HG03060 (cell line): Measurements from ENCODE around the gene DUS4L.
A peak's percentile ranks its signal among the peaks of the same experiment; 100 is the strongest.
"Not testable (repeated sequence)": the region's sequence is repeated elsewhere in the genome, so short reads cannot be mapped to it uniquely, and the experiment has no call there.

Experiments
- ATAC-seq: cut with Tn5 transposase; IDR thresholded peaks from one replicate; pipeline ENCODE4 v1.9.1; 2021; ENCODE audit warnings: low read depth, moderate number of reproducible peaks; ENCODE audit not compliant: unreplicated experiment

DUS4L gene

GRCh38 chr7:107563775-107564552 lies at the start of gene DUS4L, which contains the start of gene COG5:
DUS4L (plus strand) TSS chr7:107563971; CDS start chr7:107567071, 3,100 bp downstream.
COG5 (minus strand) TSS chr7:107563920; CDS start chr7:107563896, 24 bp downstream.
- ATAC-seq, result peak; percentile 79

DNA sequence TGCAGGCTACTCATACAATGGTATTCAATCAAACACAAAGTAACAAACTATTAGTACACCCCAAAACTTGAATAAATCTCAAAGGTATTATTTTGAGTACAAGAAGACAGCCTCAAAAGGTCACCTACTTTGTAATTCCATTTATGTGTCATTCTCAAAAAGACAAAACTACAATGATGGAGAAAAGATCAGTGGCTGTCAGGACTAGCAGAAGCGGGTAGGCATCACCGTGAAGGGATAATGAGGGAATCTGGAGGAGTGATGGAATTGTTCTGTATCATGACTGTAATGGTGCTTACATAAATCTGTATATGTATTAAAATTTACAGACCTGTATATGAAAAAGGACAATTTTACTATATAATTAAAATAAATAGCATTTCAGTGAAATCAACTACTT lies 37.1 kb upstream of the DUS4L start:
- ATAC-seq, result no peak

DNA sequence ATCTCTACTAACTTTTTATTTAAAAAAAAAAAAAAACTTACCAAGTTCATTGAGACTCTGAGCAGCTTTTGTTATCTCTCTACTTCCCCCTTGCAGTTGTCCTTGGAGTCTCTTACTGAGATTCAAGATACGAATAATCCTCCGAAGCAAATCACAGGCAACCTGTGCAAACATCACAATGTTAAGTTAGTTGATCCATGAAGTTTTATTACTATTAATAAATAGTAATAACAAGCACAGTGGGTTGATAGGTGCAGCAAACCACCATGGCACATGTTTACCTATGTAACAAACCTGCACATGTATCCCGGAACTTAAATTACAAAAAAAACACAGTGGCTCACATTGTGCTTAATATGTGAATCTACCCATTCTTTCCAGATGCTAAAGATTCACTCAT lies 36.6 kb upstream of the DUS4L start:
- ATAC-seq, result no peak

- no peak for ATAC-seq
Measured at GRCh38 chr7:107528461-107528860, 35.3 kb upstream of the DUS4L start.

DNA sequence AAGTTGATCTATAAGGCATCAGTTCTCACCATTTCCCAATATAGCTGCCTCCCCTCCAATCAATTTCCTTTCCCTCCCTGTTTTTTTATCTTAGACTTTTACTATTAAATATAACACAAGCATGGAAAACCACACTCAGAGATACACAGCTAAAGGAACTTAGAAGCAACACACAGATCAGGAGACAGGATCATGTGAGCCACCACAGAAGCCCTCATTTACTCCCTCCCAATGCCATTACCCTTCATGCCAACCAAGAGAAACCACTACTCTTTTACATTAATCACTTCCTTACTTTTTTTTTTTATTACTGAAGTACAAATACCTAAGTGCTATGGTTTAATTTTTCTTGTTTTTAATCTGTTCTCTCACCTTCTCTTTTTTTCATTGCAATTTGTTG lies 33.0 kb upstream of the DUS4L start:
- ATAC-seq, result no peak

DNA sequence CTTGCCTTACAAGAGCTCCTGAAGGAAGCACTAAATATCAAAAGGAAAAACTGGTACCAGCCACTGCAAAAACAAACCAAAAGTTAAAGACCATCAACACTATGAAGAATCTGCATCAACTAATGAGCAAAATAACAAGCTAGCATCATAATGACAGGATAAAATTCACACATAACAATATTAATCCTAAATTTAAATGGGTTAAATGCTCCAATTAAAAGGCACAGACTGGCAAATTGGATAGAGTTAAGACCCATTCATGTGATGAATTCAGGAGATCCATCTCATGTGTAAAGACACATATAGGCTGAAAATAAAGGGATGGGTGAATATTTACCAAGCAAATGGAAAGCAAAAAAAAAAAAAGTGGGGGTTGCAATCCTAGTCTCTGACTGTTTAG lies 29.6 kb upstream of the DUS4L start:
- ATAC-seq, result no peak

- not testable (repeated sequence) for ATAC-seq
Measured at GRCh38 chr7:107537228-107537627, 26.5 kb upstream of the DUS4L start.

DNA sequence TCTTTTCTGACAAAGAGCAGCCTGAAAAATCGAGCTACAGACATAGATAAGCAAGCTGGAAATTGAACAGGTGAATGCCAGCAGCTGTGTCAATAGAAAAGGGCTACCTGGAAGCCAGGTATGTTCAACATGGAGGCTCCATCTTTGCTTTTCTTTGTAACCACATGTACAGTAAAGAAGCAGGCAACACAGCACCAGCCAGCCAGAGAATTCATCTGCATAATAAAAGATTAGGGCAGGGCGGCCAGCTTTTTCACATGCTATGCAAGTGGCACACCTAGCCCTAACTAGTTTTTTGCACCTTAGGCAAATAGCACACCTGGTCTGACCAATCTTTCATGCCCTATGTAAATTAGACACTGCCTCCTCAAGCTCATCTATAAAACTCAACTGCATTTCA lies 25.8 kb upstream of the DUS4L start:
- ATAC-seq, result no peak

GRCh38 chr7:107543338-107543993 lies 20.3 kb upstream of the DUS4L start:
- no peak for ATAC-seq

- ATAC-seq, result no peak
Measured at GRCh38 chr7:107544848-107545591, 18.8 kb upstream of the DUS4L start.

GRCh38 chr7:107551936-107552335 lies 11.8 kb upstream of the DUS4L start:
- ATAC-seq, result no peak

GRCh38 chr7:107555893-107556292 lies 7.9 kb upstream of the DUS4L start:
- no peak for ATAC-seq

DNA sequence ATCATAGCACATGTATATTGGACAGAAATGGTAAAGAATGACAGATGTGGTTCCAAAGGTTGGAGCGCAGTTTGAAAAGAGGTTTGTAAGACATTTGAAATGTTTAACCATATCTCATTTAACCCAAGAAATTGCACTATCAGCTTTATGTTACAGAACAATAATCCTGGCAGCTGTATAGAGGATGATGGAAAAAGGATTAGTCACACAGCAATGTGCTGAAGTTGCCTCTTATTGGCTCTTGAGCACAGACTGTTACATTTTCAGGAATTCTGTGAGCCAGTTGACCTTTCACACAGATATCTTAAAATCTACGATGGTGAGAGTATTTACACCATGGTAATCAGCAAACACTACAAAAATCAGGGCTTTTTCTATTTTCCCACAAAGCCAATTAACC lies 3.9 kb upstream of the DUS4L start:
- no peak for ATAC-seq

DNA sequence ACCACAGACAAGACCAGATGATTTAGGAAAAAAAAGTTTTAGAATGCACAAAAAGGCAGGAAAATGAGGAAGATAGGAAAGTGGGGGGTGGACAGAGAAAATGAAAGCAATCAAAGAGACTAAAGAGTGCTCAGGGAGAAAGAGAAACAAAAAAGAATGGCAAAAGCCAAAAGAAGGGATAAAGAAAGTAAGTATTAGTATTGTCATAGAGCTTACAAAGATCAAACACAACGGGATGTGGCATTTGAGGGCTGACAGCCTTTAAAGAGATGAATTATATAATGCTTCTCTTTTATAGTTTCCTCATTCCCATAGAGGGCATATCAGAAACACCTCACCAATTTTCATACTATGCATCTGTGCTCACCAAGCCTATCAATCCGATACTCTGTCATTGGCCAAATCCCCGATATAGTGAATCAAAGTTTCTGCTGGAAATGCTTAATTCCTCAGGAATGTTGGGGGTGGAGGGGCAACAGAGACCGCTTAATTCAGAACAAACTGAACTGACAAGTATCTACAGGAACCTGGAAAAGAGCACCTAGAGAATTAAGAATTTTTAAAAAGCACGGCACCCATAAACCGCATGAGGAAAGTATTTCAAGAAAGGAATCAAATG lies 2.8 kb upstream of the DUS4L start:
- no peak for ATAC-seq

DNA sequence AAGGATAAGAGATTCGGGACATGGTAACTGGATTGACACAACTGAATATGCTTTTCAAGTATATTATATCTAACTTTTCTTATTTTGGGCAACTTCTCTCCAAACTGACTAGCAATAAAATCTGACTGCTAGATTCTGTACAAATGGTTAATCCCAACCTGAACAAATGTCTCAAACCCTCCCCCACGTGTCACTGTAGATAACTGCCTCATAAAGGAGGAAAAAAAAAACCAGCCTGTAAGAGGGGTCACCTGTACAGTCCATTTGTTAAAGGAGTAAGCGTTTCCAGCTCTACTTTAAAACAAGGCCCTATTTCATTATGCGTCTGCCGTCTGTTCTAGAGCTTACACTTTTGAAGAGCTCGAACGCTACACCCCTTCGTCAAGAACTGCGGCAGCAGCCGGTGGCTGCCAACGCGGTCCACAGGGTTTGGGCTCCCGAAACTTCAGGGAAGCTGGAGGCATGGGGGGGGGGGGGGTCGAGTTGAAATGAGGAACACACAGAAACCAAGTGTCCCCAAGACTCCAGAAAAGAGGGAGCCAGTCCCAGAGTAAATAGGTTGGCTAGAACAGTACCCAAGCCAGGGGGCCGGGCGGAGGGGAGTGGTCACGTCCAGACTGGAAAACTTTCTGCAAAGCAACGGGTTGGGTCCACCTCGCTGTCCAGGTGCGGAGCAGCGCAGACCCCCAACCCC lies 543 bp upstream of the DUS4L start:
- ATAC-seq, result peak; percentile 17

GRCh38 chr7:107564553-107565298 lies 955 bp downstream of the DUS4L start:
- ATAC-seq, result no peak

GRCh38 chr7:107570298-107570697 lies 6.5 kb downstream of the DUS4L start:
- ATAC-seq, result no peak

DNA sequence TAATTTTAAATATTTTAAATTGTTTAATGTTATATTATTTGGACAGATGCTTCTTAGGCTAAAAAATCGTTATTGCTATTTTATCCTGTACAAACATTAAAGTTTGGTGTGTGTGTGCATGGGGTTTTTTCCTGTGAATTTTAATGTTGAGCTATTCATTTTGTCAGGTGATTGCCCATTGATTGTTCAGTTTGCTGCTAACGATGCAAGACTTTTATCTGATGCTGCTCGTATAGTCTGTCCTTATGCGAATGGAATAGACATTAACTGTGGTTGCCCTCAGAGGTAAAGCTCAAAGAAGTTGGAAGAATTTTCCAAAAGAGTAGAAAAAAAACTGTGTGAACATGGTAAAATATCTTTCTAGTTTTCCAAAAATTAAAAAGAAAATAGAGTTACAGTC lies 9.8 kb downstream of the DUS4L start:
- ATAC-seq, result no peak

- ATAC-seq, result no peak
Measured at GRCh38 chr7:107579554-107579884, 15.7 kb downstream of the DUS4L start.
